Measurements from ENCODE around the gene CEP128. TPM values are rescaled to one million over a fixed set of nuclear protein-coding genes. Genes with fewer than 3 reads are reported as not detected.

The CEP128 gene
- total and polyA plus RNA-seq, 2 experiments from 2014 or later: 2.4 to 5.2 TPM

- H3K27ac ChIP-seq: no peak overlapping the region
- no peaks in the 10 kb centered on the region for H3F3A ChIP-seq (ENCODE audit: insufficient read depth)
- no peak overlapping the region for H3K4me3 ChIP-seq
- H3K4me2 ChIP-seq (ENCODE audit: unreplicated experiment): no peak overlapping the region
- in situ Hi-C loops (cut with MboI): no loop called here
- H3K9ac ChIP-seq: no peak overlapping the region
- no peaks in the 10 kb centered on the region for H3K9me2 ChIP-seq (ENCODE audit: insufficient read depth)
- WGBS, 2 experiments (ENCODE audit: low coverage in 1 of 2, low lambda C conversion rate in 2 of 2, missing lambda C conversion rate in 2 of 2): 100% methylated on average over 1 of the region's 1 CpG
- H4K20me1 ChIP-seq (ENCODE audit: insufficient read depth): no peaks in the 10 kb centered on the region
- no peaks in the 10 kb centered on the region for H3K79me2 ChIP-seq (ENCODE audit: insufficient read depth)
- H2AFZ ChIP-seq: no peak overlapping the region
- no peak for TF ChIP-seq EZH2phosphoT487 (IDR thresholded peaks at IDR 0.05; ENCODE audit: insufficient read depth, low read depth)
- no peak for TF ChIP-seq EZH2 (IDR thresholded peaks at IDR 0.05; ENCODE audit: insufficient read depth, poor library complexity, severe bottlenecking)
- no peaks in the 10 kb centered on the region for H3K9me3 ChIP-seq (ENCODE audit: low read depth)
- H3K36me3 ChIP-seq (ENCODE audit: low read depth): no peaks in the 10 kb centered on the region
- DNase-seq: no peak
- peaks cover 5% of the 10 kb centered on the region; the same call in 1 of the 2 replicates for H3K4me1 ChIP-seq (ENCODE audit: insufficient read depth)
- H3K27me3 ChIP-seq (replicated peaks; ENCODE audit: insufficient read depth): no peaks in the 10 kb centered on the region
Measured at GRCh38 chr14:80751285-80751684, 190.3 kb downstream of the CEP128 start.

GRCh38 chr14:80726211-80726610, 215.3 kb downstream of the CEP128 start:
- Histone ChIP-seq H3K4me2 (ENCODE audit: unreplicated experiment) (no peak overlapping the region), H3K9me3 (ENCODE audit: low read depth) (no peaks in the 10 kb centered on the region), H3K4me1 (ENCODE audit: insufficient read depth) (no peaks in the 10 kb centered on the region), H3K79me2 (ENCODE audit: insufficient read depth) (no peaks in the 10 kb centered on the region), H3K9ac (no peak overlapping the region), H2AFZ (no peak overlapping the region), H4K20me1 (ENCODE audit: insufficient read depth) (no peaks in the 10 kb centered on the region), H3K4me3 (no peak overlapping the region), H3K27ac (no peak overlapping the region), H3K36me3 (ENCODE audit: low read depth) (no peaks in the 10 kb centered on the region), H3K27me3 (replicated peaks; ENCODE audit: insufficient read depth) (no peaks in the 10 kb centered on the region), H3K9me2 (ENCODE audit: insufficient read depth) (no peaks in the 10 kb centered on the region), H3F3A (ENCODE audit: insufficient read depth) (no peaks in the 10 kb centered on the region)
- DNase-seq: no peak
- TF ChIP-seq EZH2phosphoT487 (IDR thresholded peaks at IDR 0.05; ENCODE audit: insufficient read depth, low read depth) (no peak), EZH2 (IDR thresholded peaks at IDR 0.05; ENCODE audit: insufficient read depth, poor library complexity, severe bottlenecking) (no peak)
- in situ Hi-C loops (cut with MboI): no loop called here
- WGBS, 2 experiments (ENCODE audit: low coverage in 1 of 2, low lambda C conversion rate in 2 of 2, missing lambda C conversion rate in 2 of 2): 94 to 100% methylated on average over 1 of the region's 1 CpG

- Histone ChIP-seq H3K4me1 (ENCODE audit: insufficient read depth) (no peaks in the 10 kb centered on the region), H3K9ac (no peak overlapping the region), H3K79me2 (ENCODE audit: insufficient read depth) (no peaks in the 10 kb centered on the region), H3K36me3 (ENCODE audit: low read depth) (no peaks in the 10 kb centered on the region), H3K9me3 (ENCODE audit: low read depth) (no peaks in the 10 kb centered on the region), H4K20me1 (ENCODE audit: insufficient read depth) (no peaks in the 10 kb centered on the region), H3K4me3 (no peak overlapping the region), H3K27ac (no peak overlapping the region), H3K4me2 (ENCODE audit: unreplicated experiment) (no peak overlapping the region), H3K9me2 (ENCODE audit: insufficient read depth) (no peaks in the 10 kb centered on the region), H2AFZ (no peak overlapping the region), H3K27me3 (replicated peaks; ENCODE audit: insufficient read depth) (no peaks in the 10 kb centered on the region), H3F3A (ENCODE audit: insufficient read depth) (no peaks in the 10 kb centered on the region)
- TF ChIP-seq EZH2 (IDR thresholded peaks at IDR 0.05; ENCODE audit: insufficient read depth, poor library complexity, severe bottlenecking) (no peak), EZH2phosphoT487 (IDR thresholded peaks at IDR 0.05; ENCODE audit: insufficient read depth, low read depth) (no peak)
- DNase-seq: peak; percentile 3
- 100% methylated on average over 1 of the region's 1 CpG for WGBS, 2 experiments (ENCODE audit: low coverage in 1 of 2, low lambda C conversion rate in 2 of 2, missing lambda C conversion rate in 2 of 2)
- in situ Hi-C loops (cut with MboI): no loop called here
Measured at GRCh38 chr14:80718940-80719339, 222.6 kb downstream of the CEP128 start.

- in situ Hi-C loops (cut with MboI): no loop called here
- no peak for DNase-seq
- TF ChIP-seq EZH2 (IDR thresholded peaks at IDR 0.05; ENCODE audit: insufficient read depth, poor library complexity, severe bottlenecking): no peak
- TF ChIP-seq EZH2phosphoT487 (IDR thresholded peaks at IDR 0.05; ENCODE audit: insufficient read depth, low read depth): no peak
Measured at GRCh38 chr14:80714474-80714873, 227.1 kb downstream of the CEP128 start.

More at GRCh38 chr14:80714474-80714873, 227.1 kb downstream of the CEP128 start:
- H3K27me3 ChIP-seq (replicated peaks; ENCODE audit: insufficient read depth): no peaks in the 10 kb centered on the region
- H3K4me1 ChIP-seq (ENCODE audit: insufficient read depth): no peaks in the 10 kb centered on the region
- H3K9me3 ChIP-seq (ENCODE audit: low read depth): no peaks in the 10 kb centered on the region
- WGBS, 2 experiments (ENCODE audit: low coverage in 1 of 2, low lambda C conversion rate in 2 of 2, missing lambda C conversion rate in 2 of 2): 96 to 97% methylated on average over 4 of the region's 4 CpGs
- no peaks in the 10 kb centered on the region for H3F3A ChIP-seq (ENCODE audit: insufficient read depth)
- H3K27ac ChIP-seq: no peak overlapping the region
- H3K79me2 ChIP-seq (ENCODE audit: insufficient read depth): no peaks in the 10 kb centered on the region
- no peaks in the 10 kb centered on the region for H4K20me1 ChIP-seq (ENCODE audit: insufficient read depth)
- H3K4me3 ChIP-seq: no peak overlapping the region
- no peak overlapping the region for H2AFZ ChIP-seq
- H3K9me2 ChIP-seq (ENCODE audit: insufficient read depth): no peaks in the 10 kb centered on the region
- no peak overlapping the region for H3K4me2 ChIP-seq (ENCODE audit: unreplicated experiment)
- H3K9ac ChIP-seq: no peak overlapping the region
- no peaks in the 10 kb centered on the region for H3K36me3 ChIP-seq (ENCODE audit: low read depth)
